GM21717 (cell line): ENCODE data around the gene TNFAIP6.

Experiments
- ATAC-seq: cut with Tn5 transposase; IDR thresholded peaks from one replicate; pipeline ENCODE4 v1.9.1; 2021; ENCODE audit warnings: mild to moderate bottlenecking, moderate library complexity; ENCODE audit not compliant: unreplicated experiment

Gene TNFAIP6

DNA sequence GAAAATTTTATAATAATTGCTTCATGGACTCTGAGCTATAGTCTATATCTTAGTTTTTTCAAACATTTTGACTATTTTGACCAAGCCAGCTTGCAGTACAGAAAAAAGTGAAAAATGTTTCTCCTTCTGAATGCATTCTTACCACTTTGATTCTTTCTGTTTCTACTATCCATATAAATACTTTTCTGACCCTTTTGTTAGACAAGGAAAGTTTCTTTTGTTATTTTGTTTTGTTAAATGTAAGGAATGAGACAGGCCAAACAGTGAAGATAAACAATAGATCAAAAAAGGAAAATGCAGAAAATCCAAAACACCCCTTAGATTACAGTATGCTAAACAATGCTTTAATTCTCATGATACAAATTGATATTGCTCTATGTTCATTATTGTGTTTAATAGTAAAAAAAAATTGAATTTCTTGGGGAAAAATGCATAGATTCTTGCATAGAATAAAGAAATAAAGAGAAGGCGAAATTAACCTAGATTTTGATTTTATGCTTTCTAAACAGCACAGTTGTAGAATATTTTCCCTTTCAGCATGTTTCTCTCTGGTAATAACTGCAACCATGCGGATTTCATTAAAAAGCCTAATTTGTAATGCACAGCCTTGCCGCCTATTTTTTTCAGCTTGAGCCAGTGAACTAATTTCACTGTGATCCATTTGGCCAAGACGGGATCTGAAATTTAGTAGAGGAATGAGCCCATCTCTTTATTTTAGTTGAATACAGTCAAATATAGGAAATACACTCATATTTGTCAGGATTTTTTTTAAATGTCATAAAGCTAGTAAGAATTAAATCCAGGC, 976 bp downstream of the TNFAIP6 start:
- no peak for ATAC-seq

DNA sequence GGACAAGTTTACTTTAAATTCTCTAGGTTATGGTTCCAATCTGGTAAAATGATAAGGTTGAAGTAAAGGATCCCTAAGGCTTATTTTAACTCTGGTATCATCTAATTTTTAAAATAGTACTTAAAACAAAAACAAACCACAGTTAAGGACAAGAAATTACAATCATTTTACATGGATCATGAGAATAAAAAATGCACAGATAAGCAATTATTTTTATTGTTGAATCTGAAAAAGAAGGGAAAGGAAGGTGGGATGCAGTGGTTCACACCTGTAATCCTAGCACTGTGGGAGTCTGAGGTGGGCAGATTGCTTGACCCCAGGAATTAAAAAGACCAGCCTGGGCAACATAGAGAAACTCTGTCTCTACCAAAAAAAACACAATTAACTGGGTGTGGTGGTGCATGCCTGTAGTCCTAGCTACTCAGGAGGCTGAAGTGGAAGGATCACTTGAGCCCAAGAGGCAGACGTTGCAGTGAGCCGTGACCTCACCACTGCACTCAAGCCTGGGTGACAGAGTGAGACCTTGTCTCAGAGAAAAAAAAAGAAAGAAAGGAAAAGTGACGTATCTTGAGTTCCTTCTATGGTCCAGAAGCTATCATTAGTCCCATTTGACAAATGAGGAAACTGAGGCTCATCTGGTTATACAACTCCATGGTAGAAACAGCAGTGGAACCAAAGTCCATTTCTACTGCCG, 2.5 kb downstream of the TNFAIP6 start:
- no peak for ATAC-seq

GRCh38 chr2:151361674-151362370, 4.4 kb downstream of the TNFAIP6 start:
- no peak for ATAC-seq

GRCh38 chr2:151363709-151364108, 6.3 kb downstream of the TNFAIP6 start:
- ATAC-seq = peak; percentile 95

- ATAC-seq = no peak
Observed at GRCh38 chr2:151367571-151367970, 10.2 kb downstream of the TNFAIP6 start.

DNA sequence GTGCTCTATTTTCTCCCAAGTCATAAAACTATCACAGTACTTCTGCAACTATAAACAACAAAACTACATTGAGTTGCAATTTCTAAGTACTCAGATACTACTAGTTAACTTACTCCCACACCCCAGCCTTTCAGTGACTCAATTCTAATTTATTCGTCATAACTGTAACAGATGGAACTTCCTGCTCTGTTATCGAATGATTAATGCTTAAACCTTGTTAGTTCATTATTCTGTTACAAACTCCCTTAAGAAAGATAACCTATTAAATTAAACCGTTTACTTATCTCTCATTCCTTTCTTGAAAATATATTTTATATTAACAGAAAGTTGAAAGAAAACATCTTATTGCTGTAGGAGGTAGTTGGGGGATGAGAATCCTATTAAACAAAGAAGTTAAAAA, 17.0 kb downstream of the TNFAIP6 start:
- peak; percentile 96 for ATAC-seq

- no peak for ATAC-seq
Observed at GRCh38 chr2:151379169-151379568, 21.8 kb downstream of the TNFAIP6 start.

DNA sequence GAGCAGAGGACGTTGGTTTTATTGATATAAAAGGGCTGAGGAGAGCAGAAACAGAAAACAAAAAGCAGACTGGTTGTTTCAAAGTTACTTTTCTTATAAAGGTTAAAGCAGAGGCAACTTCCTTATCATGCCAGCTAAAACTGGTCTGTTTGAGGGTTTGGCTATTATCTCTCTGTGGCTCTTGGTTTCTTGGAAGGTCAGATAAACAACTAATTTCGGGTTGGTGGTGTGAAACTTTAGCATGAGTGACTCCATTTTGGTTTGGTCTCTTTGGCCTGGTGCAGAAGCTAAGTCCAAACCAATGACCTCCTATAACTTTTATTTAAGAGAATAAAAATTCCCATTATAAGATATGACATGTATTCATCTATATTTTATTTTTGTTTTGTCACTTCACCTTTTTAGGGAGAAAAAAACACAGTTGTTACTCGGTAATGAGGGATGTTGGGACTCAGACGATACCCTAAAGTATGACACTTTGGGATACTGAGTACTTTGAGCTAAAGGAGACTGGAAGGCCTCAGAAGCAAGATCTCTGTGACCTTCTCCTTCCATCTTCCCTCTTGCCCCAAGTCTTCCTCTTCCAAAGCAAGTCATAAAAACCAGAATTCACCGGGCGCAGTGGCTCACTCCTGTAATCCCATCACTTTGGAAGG, 23.3 kb downstream of the TNFAIP6 start:
- no peak for ATAC-seq

GRCh38 chr2:151381266-151381665, 23.9 kb downstream of the TNFAIP6 start:
- no peak for ATAC-seq

GRCh38 chr2:151388011-151388410, 30.6 kb downstream of the TNFAIP6 start:
- ATAC-seq = no peak

DNA sequence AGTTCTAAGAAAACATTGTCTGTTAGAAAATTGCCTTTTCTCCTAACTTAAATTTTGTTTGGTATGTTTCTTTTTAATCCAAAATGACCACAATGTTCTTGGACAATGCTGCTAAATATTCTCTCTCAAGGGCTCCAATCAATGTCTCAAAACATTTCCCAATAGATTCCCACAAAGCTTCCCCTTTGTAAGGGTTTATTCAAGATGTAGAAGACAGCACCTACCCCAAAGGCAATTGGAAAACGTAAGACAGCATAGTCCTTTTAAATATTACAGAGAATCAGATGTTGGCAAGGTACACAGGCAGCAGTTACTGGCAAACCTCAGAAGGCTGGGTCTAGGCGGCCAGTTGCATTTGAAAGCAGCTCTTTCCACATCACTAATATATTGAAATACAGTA, 34.0 kb downstream of the TNFAIP6 start:
- no peak for ATAC-seq

DNA sequence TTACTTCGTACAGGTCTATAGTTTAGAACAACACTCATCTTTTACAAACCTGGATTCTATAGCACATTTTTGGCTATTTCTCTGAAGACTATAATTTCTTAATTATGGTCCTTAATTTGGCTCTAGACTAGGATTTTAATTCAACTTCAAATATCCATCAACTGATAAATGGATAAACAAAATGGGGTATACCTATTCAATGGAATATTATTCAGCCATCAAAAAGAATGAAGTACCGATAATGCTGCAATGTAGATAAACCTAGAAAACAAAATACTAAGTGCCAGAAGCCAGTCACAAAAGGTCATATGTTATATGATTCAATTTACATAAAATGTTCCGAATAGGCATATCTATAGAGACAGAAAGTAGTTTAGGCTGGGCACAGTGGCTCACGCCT, 37.1 kb downstream of the TNFAIP6 start:
- no peak for ATAC-seq

GRCh38 chr2:151395509-151396374, 38.4 kb downstream of the TNFAIP6 start:
- no peak for ATAC-seq

DNA sequence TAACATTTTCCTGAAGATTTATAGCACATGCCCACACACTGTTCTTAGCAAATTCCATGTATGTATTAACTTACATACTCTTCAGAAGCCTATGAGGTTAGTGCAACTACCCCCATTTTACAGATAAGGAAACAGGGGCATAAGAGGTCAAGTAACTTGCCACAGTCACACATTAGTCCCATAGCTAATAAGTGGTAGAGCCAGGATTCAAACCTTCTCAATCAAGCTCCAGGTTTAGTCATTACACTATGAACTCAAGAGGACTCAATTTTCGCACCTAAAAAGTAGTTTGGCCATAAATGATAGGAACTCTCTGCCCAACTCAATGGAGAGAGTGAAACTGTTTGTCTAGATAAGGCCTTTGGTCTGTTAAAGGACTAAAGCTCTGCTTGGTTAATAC, 42.6 kb downstream of the TNFAIP6 start:
- ATAC-seq = no peak

- ATAC-seq = no peak
Observed at GRCh38 chr2:151401149-151401548, 43.8 kb downstream of the TNFAIP6 start.

DNA sequence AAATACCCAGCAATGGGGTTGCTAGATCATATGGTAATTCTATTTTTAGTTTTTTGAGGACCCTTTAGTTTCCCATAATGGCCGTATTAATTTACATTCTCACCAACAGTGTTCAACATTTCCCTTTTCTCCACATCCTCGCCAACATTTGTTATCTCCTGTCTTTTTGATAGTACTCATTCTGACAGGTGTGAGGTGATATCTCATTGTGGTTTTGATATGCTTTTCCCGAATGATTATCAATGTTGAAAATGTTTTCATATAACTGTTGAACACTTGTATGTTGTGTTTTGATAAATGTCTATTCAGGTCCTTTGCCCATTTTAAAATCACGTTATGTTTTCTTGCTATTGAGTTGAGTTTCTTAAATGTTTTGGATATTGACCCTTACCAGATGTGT, 46.5 kb downstream of the TNFAIP6 start:
- ATAC-seq = no peak

- no peak for ATAC-seq
Observed at GRCh38 chr2:151405376-151405775, 48.0 kb downstream of the TNFAIP6 start.

DNA sequence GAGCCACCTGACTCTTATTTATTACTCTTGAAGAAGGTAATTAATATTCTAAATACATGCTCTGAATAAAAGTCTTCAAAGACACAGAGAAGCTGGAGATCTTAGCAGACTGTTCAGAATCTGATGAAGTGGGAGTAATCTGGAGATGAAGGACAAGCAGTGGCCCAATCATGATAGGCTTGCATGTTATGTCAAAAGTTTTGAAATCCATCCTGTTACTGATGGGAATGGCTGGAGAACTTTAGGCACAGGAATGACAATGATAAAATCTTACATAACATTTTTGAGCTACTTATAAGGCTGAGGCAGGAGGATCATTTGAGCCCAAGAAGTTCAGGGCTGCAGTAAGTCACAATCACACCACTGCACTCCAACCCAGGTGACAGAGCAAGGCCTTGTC, 49.9 kb downstream of the TNFAIP6 start:
- no peak for ATAC-seq

DNA sequence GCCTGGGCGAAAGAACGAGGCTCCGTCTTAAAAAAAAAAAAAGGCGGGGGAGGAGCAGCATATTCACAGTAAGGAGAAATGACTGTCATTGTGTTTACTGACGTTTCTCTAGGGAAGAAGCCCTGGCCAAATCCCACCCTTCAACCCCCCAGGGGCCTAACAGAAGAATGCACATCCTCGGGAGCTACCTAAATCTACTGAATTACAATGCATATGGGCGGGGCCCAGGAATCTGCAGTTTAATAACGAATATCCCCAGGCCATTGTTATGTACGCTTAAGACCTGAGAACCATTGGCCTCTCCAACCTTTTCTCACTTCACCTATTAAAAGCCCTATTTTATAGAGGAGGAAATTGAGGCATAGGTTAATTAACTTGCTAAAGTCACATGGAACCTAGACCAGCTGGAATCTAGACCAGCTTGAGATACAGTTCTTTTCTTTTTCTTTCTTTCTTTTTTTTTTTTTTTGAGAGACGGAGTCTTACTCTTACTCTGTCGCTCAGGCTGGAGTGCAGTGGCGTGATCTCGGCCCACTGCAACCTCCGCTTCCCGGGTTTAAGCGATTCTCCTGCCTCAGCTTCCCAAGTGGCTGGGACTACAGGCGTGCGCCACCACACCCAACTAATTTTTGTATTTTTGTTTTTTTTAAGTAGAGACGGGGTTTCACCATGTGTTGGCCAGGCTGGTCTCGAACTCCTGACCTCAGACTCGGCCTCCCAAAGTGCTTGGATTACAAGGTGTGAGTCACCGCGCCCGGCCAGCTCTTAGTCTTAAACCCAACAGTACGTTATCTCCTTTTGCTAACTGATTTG, 51.6 kb downstream of the TNFAIP6 start:
- no peak for ATAC-seq
